Natural killer cell (primary cell): ENCODE results near the gene ZAP70. TPM values are rescaled to one million over a fixed set of nuclear protein-coding genes. Genes with fewer than 3 reads are reported as not detected.
"Not testable (repeated sequence)": the region's sequence is repeated elsewhere in the genome, so short reads cannot be mapped to it uniquely, and the experiment has no call there.

ENCODE experiments used
- ATAC-seq, 3 donors: fragments of 150-1000 bp in 2 of 3; fragments of 200-7000 bp in 1 of 3; cut with Tn5 transposase; 1 replicate in 1 of 3; 2 replicates in 2 of 3; pipeline ENCODE4 v1.10.0; 2021; ENCODE audit warnings: mild to moderate bottlenecking in 2 of 3, moderate library complexity in 2 of 3
- DNase-seq, 2 donors: peaks; one replicate each; pipeline versions ENCODE4 v3.0.0 to v3.0.0-alpha.2; 2013 to 2021; ENCODE audit warnings: mixed read lengths in 1 of 2
- H3K27ac ChIP-seq: one replicate; pipeline ENCODE4 v1.5.1; 2013; ENCODE audit warnings: mild to moderate bottlenecking, low read length
- H3K27me3 ChIP-seq: one replicate; pipeline ENCODE4 v1.6.1; 2013; ENCODE audit warnings: low read length; ENCODE audit not compliant: control insufficient read depth, insufficient read depth
- H3K36me3 ChIP-seq: one replicate; pipeline ENCODE4 v1.6.1; 2013; ENCODE audit warnings: low read length; ENCODE audit not compliant: control insufficient read depth, insufficient read depth
- H3K4me1 ChIP-seq: one replicate; pipeline ENCODE4 v1.6.1; 2013; ENCODE audit warnings: low read length; ENCODE audit not compliant: control insufficient read depth, insufficient read depth
- H3K4me3 ChIP-seq: one replicate; pipeline ENCODE4 v1.5.1; 2013; ENCODE audit warnings: low read length
- H3K9me3 ChIP-seq: one replicate; pipeline ENCODE4 v1.6.1; 2013; ENCODE audit warnings: low read length; ENCODE audit not compliant: control insufficient read depth, insufficient read depth
- H3K27ac Mint-ChIP-seq, 2 donors: one replicate each; pipeline ENCODE4 v1.8.0; 2022; ENCODE audit warnings: mild to moderate bottlenecking in 2 of 2, mixed read lengths in 2 of 2, moderate library complexity in 1 of 2
- H3K27me3 Mint-ChIP-seq, 2 donors: one replicate each; pipeline ENCODE4 v1.8.0; 2022; ENCODE audit warnings: low read depth in 2 of 2, mixed read lengths in 2 of 2
- H3K36me3 Mint-ChIP-seq: one replicate; pipeline ENCODE4 v1.8.0; 2022; ENCODE audit warnings: mixed read lengths
- H3K4me1 Mint-ChIP-seq, 2 donors: one replicate each; pipeline ENCODE4 v1.8.0; 2022; ENCODE audit warnings: mixed read lengths in 2 of 2
- H3K4me3 Mint-ChIP-seq: one replicate; pipeline ENCODE4 v1.8.0; 2022; ENCODE audit warnings: mild to moderate bottlenecking, moderate library complexity, mixed read lengths
- H3K9me3 Mint-ChIP-seq, 2 donors: one replicate each; pipeline ENCODE4 v1.8.0; 2022; ENCODE audit warnings: mixed read lengths in 2 of 2
- WGBS: methylation state at CpG from one replicate; pipeline ENCODE4 v1.1.7; 2013; ENCODE audit warnings: missing lambda C conversion rate; ENCODE audit not compliant: insufficient coverage; 5-methylcytosine and 5-hydroxymethylcytosine counted together
- intact Hi-C: fragments of 100-400 bp; cut with micrococcal nuclease; formaldehyde crosslinking; loops from one replicate; pipeline ENCODE4 v1.14.2; 2022
- total RNA-seq, 4 donors: library from RNA; stranded (reverse); fragments of 120-200 nt in 1 of 4; gene quantifications; one replicate each; pipeline versions ENCODE4 v1.2.3 to v1.2.4, GENCODE V29; 2013 to 2022
- TF ChIP-seq, protein P1 (sequence below): fragments of 200-600 bp; IDR thresholded peaks from one replicate; pipeline ENCODE4 v1.8.0; 2022; ENCODE audit warnings: antibody characterized with exemption

ZAP70 gene
- total RNA-seq, 3 donors from 2014 or later (not counting 1 experiment from before 2014, with no cell fraction given): 883 to 1,008 (median 954) TPM

GRCh38 chr2:97671526-97671925 is 41.9 kb upstream of the ZAP70 start:
- ATAC-seq: no peak

GRCh38 chr2:97672606-97673140 is 40.7 kb upstream of the ZAP70 start:
- H3K4me1 ChIP-seq, H3K9me3 ChIP-seq, H3K27ac ChIP-seq, ATAC-seq, H3K4me1 Mint-ChIP-seq, H3K36me3 Mint-ChIP-seq, H3K27ac Mint-ChIP-seq, H3K36me3 ChIP-seq, H3K9me3 Mint-ChIP-seq, intact Hi-C loops, H3K4me3 ChIP-seq, H3K4me3 Mint-ChIP-seq, DNase-seq, H3K27me3 ChIP-seq: not testable (repeated sequence)
- H3K27me3 Mint-ChIP-seq: peaks cover 6 to 14% of the 10 kb centered on the region in 2 donors
- 92% methylated on average over 5 of the region's 6 CpGs for WGBS

More at GRCh38 chr2:97671526-97671925, 41.9 kb upstream of the ZAP70 start:
- no peaks in the 10 kb centered on the region for H3K27me3 ChIP-seq
- TF ChIP-seq, protein P1, sequence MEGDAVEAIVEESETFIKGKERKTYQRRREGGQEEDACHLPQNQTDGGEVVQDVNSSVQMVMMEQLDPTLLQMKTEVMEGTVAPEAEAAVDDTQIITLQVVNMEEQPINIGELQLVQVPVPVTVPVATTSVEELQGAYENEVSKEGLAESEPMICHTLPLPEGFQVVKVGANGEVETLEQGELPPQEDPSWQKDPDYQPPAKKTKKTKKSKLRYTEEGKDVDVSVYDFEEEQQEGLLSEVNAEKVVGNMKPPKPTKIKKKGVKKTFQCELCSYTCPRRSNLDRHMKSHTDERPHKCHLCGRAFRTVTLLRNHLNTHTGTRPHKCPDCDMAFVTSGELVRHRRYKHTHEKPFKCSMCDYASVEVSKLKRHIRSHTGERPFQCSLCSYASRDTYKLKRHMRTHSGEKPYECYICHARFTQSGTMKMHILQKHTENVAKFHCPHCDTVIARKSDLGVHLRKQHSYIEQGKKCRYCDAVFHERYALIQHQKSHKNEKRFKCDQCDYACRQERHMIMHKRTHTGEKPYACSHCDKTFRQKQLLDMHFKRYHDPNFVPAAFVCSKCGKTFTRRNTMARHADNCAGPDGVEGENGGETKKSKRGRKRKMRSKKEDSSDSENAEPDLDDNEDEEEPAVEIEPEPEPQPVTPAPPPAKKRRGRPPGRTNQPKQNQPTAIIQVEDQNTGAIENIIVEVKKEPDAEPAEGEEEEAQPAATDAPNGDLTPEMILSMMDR: no peak
- Mint-ChIP-seq H3K36me3 (no peaks in the 10 kb centered on the region), H3K9me3 (no peaks in the 10 kb centered on the region), H3K27me3 (peaks cover 0 to 8% of the 10 kb centered on the region in 2 donors), H3K4me1 (no peaks in the 10 kb centered on the region), H3K4me3 (no peak overlapping the region), H3K27ac (no peak overlapping the region)
- no peak overlapping the region for H3K27ac ChIP-seq
- no peaks in the 10 kb centered on the region for H3K4me1 ChIP-seq
- H3K4me3 ChIP-seq: no peak overlapping the region
- H3K36me3 ChIP-seq: no peaks in the 10 kb centered on the region
- H3K9me3 ChIP-seq: no peaks in the 10 kb centered on the region
- intact Hi-C loops: no loop called here
- WGBS: 91% methylated on average over 7 of the region's 7 CpGs
- DNase-seq: no peak

- H3K4me1 Mint-ChIP-seq: no peaks in the 10 kb centered on the region
- no peaks in the 10 kb centered on the region for H3K36me3 ChIP-seq
- no peak overlapping the region for H3K4me3 ChIP-seq
- WGBS: 75% methylated on average over 5 of the region's 9 CpGs
- H3K27me3 ChIP-seq: no peaks in the 10 kb centered on the region
- H3K27ac ChIP-seq: no peak overlapping the region
- no peaks in the 10 kb centered on the region for H3K4me1 ChIP-seq
- H3K9me3 ChIP-seq: no peaks in the 10 kb centered on the region
- H3K4me3 Mint-ChIP-seq: no peak overlapping the region
- H3K27me3 Mint-ChIP-seq: peaks cover 6 to 21% of the 10 kb centered on the region in 2 donors
- H3K36me3 Mint-ChIP-seq: no peaks in the 10 kb centered on the region
- intact Hi-C loops: no loop called here
- TF ChIP-seq, protein P1: no peak
- no peaks in the 10 kb centered on the region for H3K9me3 Mint-ChIP-seq
- no peak for ATAC-seq
- no peak for DNase-seq
- H3K27ac Mint-ChIP-seq: no peak overlapping the region
These were observed 40.0 kb upstream of the ZAP70 start for GRCh38 chr2:97673182-97673914.

DNA sequence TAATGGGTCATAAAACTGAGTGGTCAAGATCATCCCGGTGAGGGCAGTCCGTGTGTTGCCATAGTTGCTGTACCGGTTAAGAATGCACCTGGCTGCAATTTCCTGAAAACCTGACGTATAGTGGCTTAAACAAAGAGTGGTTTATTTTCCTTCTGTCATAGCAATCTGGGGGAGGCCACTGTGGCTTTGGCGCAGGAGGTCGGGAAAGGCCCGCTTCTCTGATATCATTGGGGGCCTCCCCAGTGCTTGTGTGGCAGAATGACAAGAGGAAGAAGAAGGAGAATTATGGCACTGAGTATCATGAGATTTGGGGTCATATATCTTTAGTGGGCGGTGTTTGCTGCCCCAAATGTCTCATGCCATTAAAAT is 39.5 kb upstream of the ZAP70 start:
- Histone ChIP-seq H3K4me1 (no peaks in the 10 kb centered on the region), H3K9me3 (no peaks in the 10 kb centered on the region), H3K4me3 (no peak overlapping the region), H3K27ac (no peak overlapping the region), H3K27me3 (no peaks in the 10 kb centered on the region), H3K36me3 (no peaks in the 10 kb centered on the region)
- 30% methylated on average over 8 of the region's 8 CpGs for WGBS
- TF ChIP-seq, protein P1: no peak
- Mint-ChIP-seq H3K27me3 (peaks cover 6 to 22% of the 10 kb centered on the region in 2 donors), H3K36me3 (no peaks in the 10 kb centered on the region), H3K9me3 (no peaks in the 10 kb centered on the region), H3K4me1 (no peaks in the 10 kb centered on the region), H3K4me3 (no peak overlapping the region), H3K27ac (no peak overlapping the region)
- ATAC-seq (peak in 1 of 3 donors; percentile 29), DNase-seq (no peak)
- intact Hi-C loops: no loop called here
